ENCODE measurements around the gene RASSF3.
"Not testable (repeated sequence)": the region's sequence is repeated elsewhere in the genome, so short reads cannot be mapped to it uniquely, and the experiment has no call there.

RASSF3 gene, protein sequence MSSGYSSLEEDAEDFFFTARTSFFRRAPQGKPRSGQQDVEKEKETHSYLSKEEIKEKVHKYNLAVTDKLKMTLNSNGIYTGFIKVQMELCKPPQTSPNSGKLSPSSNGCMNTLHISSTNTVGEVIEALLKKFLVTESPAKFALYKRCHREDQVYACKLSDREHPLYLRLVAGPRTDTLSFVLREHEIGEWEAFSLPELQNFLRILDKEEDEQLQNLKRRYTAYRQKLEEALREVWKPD

DNA sequence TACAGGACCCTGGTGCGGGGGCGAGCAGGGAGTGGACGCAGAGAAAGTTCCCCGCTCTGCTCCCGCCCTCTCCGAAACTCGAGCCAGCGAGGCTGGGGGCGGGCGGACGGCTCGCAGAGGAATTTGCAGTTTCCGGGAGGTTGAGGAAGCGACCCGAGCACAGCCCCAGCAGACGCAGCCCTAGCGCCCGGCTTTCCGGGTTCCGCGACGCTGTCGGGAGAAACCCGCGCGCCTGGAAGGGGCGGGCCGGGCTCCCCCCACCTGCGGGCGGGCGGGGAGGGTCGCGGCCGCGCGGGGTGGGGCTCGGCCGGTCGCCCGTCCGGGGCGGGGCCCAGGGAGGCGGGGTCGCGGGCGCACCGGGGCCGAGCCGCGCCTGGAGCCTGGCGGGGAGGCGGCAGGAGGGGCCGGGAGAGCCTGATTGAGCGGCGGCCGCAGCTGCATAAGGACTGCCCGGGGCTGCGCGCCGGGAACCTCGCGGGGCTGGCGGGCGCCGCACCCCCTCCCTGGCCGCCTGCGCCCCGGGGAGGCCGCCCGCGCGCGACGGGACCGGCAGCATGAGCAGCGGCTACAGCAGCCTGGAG lies at the start of gene RASSF3:
Gene RASSF3, plus strand, starts transcription at position 417 of the 581 bp plus-strand sequence. Its CDS starts 138 bp downstream, at position 555.
- peak; percentile 64 for DNase-seq (ENCODE audit: low spot score)

- no peak for DNase-seq (ENCODE audit: low spot score)
Measured at GRCh38 chr12:64561302-64562136, 48.8 kb upstream of the RASSF3 start.

GRCh38 chr12:64566122-64566521 lies 44.2 kb upstream of the RASSF3 start:
- no peak for DNase-seq (ENCODE audit: low spot score)

- DNase-seq (ENCODE audit: low spot score), result no peak
Measured at GRCh38 chr12:64566831-64567517, 43.3 kb upstream of the RASSF3 start.

DNA sequence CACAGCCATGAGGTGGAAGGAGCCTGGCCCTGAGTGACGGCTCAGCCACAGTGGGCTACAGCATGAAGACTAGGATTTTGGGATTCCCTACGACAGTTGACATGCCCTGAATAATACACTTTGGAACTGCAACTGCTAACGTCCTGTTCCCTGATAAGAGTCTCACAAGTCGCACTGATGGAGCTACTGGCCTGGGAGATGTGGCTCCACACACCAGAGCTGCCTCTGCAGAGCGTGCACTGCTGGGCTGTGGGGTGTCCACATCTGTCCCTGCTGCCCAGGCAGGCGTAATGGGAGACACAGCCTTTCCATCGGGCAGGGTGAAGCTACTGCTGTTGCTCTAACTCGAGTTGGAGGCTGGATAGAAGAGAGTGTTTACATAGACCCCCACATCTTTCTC lies 42.7 kb upstream of the RASSF3 start:
- no peak for DNase-seq (ENCODE audit: low spot score)

GRCh38 chr12:64568298-64568697 lies 42.0 kb upstream of the RASSF3 start:
- DNase-seq (ENCODE audit: low spot score), result no peak

DNA sequence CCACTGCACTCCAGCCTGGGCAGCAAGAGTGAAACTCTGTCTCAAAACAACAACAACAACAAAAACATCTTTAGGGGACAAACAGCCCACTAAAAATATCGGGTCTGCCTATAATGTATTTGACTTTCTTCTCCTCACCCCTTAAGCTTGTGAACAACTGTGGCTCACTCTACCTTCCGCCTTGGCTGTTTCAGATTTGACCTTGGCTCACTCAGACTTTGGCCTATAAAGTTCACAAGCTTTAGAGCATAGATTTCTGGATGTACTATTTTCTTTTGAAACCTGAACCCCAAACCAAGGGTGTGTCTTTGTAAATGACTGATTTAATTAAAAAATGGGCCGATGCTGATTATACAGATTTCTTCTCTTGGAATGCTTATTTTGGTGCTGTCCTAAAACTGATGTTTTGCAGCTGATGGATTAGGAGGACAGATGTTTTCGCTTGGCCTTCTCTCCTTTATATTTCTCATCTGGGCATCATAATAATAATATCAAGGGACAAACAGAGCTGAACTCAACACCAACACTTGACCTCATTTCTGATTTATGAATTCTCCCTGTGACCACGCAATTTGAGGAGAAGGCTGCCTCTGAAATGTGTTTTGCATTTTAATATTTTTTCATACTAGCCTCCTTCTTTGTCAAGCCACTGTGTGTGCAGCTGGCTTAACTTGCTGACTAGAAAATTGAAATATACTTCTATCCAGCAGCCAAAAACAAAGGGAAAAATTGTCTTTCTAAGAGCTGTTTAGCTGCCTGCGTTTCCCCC lies 40.2 kb upstream of the RASSF3 start:
- no peak for DNase-seq (ENCODE audit: low spot score)

- no peak for DNase-seq (ENCODE audit: low spot score)
Measured at GRCh38 chr12:64571411-64571810, 38.9 kb upstream of the RASSF3 start.

DNA sequence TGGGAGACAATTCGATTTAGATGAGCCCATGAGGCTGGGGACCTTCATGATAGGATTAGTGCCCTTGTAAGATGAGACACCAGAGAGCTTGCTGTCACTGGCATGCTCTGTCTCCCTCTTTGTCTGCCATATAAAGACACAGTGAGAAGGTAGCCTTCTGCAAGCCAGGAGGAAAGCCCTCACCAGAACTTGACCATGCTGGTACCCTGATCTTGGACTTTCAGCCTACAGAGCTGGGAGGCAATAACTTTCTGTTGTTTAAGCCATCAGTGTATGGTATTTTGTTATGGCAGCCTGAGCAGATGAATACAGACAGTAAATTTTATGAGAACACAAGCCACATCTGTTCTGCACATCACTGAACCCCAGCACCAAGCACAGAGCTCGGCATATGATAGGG lies 38.1 kb upstream of the RASSF3 start:
- DNase-seq (ENCODE audit: low spot score), result no peak

GRCh38 chr12:64574837-64575236 lies 35.5 kb upstream of the RASSF3 start:
- no peak for DNase-seq (ENCODE audit: low spot score)

DNA sequence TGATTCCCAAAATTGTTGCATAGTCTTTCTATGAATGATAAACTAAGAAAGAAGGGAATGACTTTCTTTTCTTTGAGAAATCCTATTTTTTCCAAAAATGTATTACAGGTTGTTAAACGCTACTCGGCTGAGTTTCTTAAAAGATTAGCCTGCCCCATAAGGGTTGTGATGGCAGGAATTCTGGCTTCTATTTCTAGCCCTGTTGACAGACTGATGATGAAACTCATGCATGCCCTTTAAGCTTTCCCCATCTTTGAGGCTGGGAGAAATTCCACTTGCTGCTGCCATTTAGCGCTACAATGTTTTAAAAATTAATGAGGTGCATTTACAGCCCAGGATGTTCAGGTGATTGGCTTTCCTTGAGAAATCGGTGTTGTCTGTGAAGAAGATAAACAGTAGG lies 33.2 kb upstream of the RASSF3 start:
- no peak for DNase-seq (ENCODE audit: low spot score)

GRCh38 chr12:64578566-64578965 lies 31.7 kb upstream of the RASSF3 start:
- no peak for DNase-seq (ENCODE audit: low spot score)

DNA sequence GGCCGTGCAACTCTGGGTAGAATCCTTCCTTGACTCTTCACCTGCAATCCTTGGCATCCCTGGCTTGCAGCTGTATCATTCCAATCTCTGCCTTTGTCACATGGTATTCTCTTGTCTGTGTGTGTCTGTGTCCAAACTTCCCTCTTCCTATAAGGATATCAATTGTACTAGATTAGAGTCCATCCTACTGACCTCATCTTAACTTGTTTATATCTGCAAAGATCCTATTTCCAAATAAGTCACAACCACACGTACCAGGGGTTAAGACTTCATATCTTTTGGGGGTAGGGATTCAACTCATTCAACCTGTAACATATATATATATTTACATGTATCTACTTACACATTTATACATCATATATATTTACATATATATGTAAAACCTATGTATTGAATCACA lies 29.6 kb upstream of the RASSF3 start:
- DNase-seq (ENCODE audit: low spot score), result no peak

DNA sequence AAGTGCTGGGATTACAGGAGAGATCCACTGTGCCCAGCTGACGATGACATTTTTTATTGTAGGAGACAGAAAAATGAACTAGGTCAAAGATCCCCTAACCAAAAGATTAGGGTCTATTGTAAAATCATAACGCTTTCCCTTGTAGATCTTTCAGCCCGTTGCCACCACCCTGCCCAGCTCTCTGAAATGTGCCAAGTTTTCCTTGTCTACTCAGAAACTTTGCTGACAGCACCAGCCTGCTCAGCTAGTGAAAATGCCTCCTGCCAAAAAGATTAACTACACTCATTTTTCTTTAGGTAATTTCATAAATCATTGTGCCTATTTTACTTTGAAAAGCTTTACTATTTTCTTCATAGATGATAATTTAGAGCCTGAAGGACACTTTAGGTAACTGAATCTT lies 28.2 kb upstream of the RASSF3 start:
- DNase-seq (ENCODE audit: low spot score), result no peak

GRCh38 chr12:64582862-64583261 lies 27.4 kb upstream of the RASSF3 start:
- no peak for DNase-seq (ENCODE audit: low spot score)

DNA sequence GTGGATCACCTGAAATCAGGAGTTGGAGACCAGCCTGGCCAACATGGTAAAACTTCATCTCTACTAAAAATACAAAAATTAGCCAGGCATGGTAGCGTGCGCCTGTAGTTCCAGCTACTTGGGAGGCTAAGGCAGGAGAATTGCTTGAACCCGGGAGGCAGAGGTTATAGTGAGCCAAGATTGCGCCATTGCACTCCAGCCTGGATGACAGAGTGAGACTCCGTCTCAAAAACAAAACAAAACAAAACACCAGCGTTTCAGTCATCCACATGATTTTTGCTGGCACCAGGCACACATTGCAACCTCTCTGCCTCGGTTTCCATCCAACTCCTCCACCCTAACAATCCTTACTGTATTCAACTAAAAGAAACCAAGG lies 26.9 kb upstream of the RASSF3 start:
- DNase-seq (ENCODE audit: low spot score), result not testable (repeated sequence)

DNA sequence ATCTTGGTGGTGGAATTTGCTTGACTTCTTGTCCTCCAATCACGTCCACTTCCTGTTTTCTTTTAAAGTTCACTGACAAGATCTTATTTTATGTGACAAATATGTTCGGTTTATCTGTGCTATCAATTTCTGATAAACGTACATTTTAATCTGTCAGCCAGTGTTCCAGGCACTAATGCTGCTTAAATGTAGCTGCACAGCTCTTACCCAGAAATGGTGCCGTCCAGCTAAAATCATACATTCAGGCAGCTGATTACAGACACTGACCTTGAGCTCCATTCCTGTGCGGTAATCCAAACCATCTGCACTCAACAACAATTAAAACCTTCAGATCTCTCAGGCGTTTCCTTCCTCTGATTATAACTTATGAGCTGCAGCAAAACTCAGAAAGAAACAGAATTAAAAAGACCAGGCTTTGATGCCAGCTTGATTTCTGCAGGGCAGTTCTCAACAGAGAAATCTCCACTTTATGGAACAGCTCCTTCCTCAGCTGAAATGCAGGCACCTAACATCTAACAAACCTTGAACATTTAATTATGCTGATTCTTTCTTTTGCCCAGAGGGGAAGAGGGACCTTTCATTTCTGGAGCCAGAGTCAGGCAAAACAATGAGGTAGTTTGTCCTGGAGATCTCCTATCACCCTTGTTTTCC lies 26.4 kb upstream of the RASSF3 start:
- no peak for DNase-seq (ENCODE audit: low spot score)

DNA sequence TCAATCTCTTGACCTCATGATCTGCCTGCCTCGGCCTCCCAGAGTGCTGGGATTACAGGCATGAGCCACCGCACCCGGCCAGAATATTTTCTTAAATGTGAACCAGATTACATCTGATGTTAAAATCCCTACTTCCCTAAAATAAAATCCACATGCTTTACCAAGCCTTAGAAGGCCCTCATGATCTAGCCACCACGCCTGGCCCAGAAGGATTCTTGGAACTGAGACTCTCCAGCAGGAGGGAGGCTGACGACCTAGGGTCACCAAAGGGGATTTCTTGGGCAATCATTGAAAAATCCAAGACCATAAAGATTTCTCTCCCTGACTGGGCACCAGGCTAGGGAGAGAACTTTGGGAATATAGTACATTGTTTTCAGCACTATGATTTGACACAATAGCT lies 25.2 kb upstream of the RASSF3 start:
- DNase-seq (ENCODE audit: low spot score), result no peak

DNA sequence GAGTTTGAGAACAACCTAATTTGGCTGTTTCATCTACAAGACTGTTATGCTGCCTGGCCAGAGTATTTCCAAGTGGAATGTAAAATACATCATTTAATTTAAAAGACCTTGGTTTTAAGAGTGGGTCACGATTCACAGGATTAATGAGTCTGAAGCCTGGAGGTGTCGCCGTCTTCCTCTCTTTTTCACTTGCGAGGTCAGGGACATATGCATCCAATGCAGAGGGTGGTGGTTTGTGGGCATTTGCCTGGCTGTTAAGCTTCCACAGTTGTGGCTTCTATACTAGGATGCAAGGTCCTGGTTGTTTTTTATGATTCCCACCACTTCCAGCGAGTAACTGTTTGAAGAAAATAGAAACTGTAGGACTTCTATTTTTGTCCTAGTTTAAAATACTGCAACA lies 22.8 kb upstream of the RASSF3 start:
- DNase-seq (ENCODE audit: low spot score), result no peak

DNA sequence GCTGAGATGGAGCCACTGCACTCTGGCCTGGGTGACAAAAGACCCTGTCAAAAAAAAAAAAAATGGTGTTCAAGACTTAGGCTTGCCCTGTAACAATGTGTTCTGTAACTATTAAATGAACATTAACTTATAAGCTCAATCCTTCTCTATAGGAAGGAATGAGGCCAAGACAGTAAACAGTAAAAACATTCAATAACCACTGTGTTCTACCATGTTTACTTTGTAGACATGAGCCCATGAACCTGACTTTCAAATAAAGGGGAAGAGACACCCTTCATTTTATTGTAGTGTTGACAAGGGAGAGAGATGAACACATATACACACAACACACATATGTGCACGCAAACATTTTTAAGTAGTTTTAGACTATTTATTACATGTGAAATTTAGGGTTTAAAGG lies 20.1 kb upstream of the RASSF3 start:
- no peak for DNase-seq (ENCODE audit: low spot score)
